ENCODE data around the gene GPR63.

DNA sequence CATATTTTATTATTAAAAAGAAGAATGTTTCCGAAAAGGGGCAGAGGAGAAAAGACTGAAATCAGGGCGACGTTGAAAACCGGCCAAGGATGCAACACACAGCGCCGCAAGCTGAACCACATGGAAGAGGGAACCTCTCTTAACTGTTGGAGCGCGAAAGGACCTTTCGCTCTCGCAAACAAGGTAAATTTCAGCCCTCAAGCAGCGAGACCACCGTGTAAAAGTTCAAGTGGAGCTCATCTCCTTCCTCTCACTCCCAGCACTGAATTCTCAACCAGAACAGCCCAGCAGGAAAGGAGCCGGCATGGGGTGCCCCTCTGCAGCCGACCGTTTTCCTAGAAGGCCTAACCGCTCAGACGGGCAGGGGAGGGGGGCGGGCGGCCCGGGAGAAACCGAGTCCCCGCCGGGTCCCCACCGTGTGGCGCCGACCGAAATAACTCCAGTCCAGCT lies 621 bp downstream of the GPR63 start:
- TF ChIP-seq, protein P1, sequence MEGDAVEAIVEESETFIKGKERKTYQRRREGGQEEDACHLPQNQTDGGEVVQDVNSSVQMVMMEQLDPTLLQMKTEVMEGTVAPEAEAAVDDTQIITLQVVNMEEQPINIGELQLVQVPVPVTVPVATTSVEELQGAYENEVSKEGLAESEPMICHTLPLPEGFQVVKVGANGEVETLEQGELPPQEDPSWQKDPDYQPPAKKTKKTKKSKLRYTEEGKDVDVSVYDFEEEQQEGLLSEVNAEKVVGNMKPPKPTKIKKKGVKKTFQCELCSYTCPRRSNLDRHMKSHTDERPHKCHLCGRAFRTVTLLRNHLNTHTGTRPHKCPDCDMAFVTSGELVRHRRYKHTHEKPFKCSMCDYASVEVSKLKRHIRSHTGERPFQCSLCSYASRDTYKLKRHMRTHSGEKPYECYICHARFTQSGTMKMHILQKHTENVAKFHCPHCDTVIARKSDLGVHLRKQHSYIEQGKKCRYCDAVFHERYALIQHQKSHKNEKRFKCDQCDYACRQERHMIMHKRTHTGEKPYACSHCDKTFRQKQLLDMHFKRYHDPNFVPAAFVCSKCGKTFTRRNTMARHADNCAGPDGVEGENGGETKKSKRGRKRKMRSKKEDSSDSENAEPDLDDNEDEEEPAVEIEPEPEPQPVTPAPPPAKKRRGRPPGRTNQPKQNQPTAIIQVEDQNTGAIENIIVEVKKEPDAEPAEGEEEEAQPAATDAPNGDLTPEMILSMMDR (IDR thresholded peaks at IDR 0.05; ENCODE audit: low read length), result no peak
- no peak for TF ChIP-seq EZH2 (optimal IDR thresholded peaks at IDR 0.05; ENCODE audit: low read depth, low read length)
